ENCODE measurements around the gene MCHR2. TPM values are rescaled to one million over a fixed set of nuclear protein-coding genes. Genes with fewer than 3 reads are reported as not detected.

Gene MCHR2
- total and polyA plus RNA-seq, 2 of the 13 experiments (the other 11 are each of a cell fraction or from before 2014, with no cell fraction given), result not detected

- TF ChIP-seq HOXD1 (CRISPR knock-in tag; IDR thresholded peaks at IDR 0.05) (no peak), PATZ1 (CRISPR knock-in tag; IDR thresholded peaks at IDR 0.05) (no peak), ZNF207 (IDR thresholded peaks at IDR 0.05; ENCODE audit: borderline replicate concordance) (no peak), ZSCAN12 (CRISPR knock-in tag; IDR thresholded peaks at IDR 0.05) (no peak), JUNB (CRISPR knock-in tag; IDR thresholded peaks at IDR 0.05; ENCODE audit: borderline replicate concordance) (no peak), KMT2B (CRISPR knock-in tag; IDR thresholded peaks at IDR 0.05) (no peak), NR2C2 (CRISPR knock-in tag; IDR thresholded peaks at IDR 0.05; ENCODE audit: borderline replicate concordance) (no peak)
- TF ChIP-seq, protein P1, sequence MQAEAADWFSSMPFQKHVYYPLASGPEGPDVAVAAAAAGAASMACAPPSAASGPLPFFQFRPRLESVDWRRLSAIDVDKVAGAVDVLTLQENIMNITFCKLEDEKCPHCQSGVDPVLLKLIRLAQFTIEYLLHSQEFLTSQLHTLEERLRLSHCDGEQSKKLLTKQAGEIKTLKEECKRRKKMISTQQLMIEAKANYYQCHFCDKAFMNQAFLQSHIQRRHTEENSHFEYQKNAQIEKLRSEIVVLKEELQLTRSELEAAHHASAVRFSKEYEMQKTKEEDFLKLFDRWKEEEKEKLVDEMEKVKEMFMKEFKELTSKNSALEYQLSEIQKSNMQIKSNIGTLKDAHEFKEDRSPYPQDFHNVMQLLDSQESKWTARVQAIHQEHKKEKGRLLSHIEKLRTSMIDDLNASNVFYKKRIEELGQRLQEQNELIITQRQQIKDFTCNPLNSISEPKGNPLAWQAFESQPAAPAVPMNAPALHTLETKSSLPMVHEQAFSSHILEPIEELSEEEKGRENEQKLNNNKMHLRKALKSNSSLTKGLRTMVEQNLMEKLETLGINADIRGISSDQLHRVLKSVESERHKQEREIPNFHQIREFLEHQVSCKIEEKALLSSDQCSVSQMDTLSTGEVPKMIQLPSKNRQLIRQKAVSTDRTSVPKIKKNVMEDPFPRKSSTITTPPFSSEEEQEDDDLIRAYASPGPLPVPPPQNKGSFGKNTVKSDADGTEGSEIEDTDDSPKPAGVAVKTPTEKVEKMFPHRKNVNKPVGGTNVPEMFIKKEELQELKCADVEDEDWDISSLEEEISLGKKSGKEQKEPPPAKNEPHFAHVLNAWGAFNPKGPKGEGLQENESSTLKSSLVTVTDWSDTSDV (CRISPR knock-in tag; IDR thresholded peaks at IDR 0.05), result no peak
- TF ChIP-seq, protein P2, sequence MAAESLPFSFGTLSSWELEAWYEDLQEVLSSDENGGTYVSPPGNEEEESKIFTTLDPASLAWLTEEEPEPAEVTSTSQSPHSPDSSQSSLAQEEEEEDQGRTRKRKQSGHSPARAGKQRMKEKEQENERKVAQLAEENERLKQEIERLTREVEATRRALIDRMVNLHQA (CRISPR knock-in tag; IDR thresholded peaks at IDR 0.05), result no peak
These were observed 2.1 kb downstream of the MCHR2 start (continued) for GRCh38 chr6:99991955-99992354.

DNA sequence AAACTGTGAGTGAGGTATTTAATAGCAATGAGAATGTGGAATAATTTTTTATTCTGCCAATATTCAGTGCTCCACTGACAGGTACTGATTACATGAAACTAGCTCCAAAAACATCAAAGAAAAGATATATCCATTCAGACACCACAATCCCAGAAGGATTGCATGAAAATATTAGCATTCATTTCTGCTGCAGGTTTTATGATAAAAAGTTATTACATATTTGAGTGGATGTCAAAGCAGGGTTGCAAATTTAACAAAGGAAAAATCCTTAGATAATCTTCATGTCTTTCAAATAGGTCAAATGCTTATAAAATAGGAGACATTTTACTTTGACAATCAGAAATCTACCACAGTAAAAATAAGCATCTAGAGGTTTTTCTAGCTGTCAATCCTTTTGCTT lies 13.3 kb downstream of the MCHR2 start:
- H3K79me2 ChIP-seq (ENCODE audit: insufficient read depth, low read length), result no peaks in the 10 kb centered on the region
- H3K9me3 ChIP-seq (ENCODE audit: low read length), result no peaks in the 10 kb centered on the region
- FAIRE-seq (no peak), ATAC-seq (no peak), DNase-seq (ENCODE audit: low spot score) (no peak)
- H3K4me2 ChIP-seq (ENCODE audit: low read depth, low read length), result no peak overlapping the region
- no peaks in the 10 kb centered on the region for H3K4me1 ChIP-seq (ENCODE audit: insufficient read depth, low read length)
- no peaks in the 10 kb centered on the region for H3K27me3 ChIP-seq (ENCODE audit: control insufficient read depth in 1 of 2, insufficient read depth in 2 of 2, low read length in 2 of 2)
- no TSS peak for BruUV-seq (replicated peaks)
- ChIA-PET POLR2A (no interaction called here), CTCF (ENCODE audit: low intra/inter-chr PET ratio, low total read pairs) (no interaction called here)
- no peaks in the 10 kb centered on the region for H4K20me1 ChIP-seq (ENCODE audit: insufficient read depth, low read length)
- no peak overlapping the region for H2AFZ ChIP-seq (ENCODE audit: low read length)
- H3K27ac ChIP-seq (ENCODE audit: extremely low read length, insufficient read depth, low read length), result no peak overlapping the region
- H3K9ac ChIP-seq (ENCODE audit: insufficient read depth, low read depth, low read length), result no peak overlapping the region
- in situ Hi-C loops (cut with HindIII; ENCODE audit: extremely low pct_ligation_motif_present, low pct_unique_long_range_greater_than_20kb), result no loop called here
- no peak overlapping the region for H3K4me3 ChIP-seq (replicated peaks in 1 of 3; ENCODE audit: insufficient read depth in 1 of 3, low read depth in 2 of 3, low read length in 3 of 3)
- intact Hi-C loops (cut with micrococcal nuclease; ENCODE audit: unreplicated experiment), result no loop called here
- H3K36me3 ChIP-seq (replicated peaks in 1 of 2; ENCODE audit: control insufficient read depth in 1 of 2, insufficient read depth in 2 of 2, low read length in 2 of 2), result no peaks in the 10 kb centered on the region
- TF ChIP-seq SP4 (CRISPR knock-in tag; IDR thresholded peaks at IDR 0.05) (no peak), TEF (CRISPR knock-in tag; IDR thresholded peaks at IDR 0.05) (no peak), CEBPB (IDR thresholded peaks at IDR 0.05; ENCODE audit: borderline replicate concordance, low read depth, low read length) (no peak), CC2D1A (CRISPR knock-in tag; IDR thresholded peaks at IDR 0.05) (no peak), SNAI1 (CRISPR knock-in tag; IDR thresholded peaks at IDR 0.05; ENCODE audit: borderline replicate concordance) (no peak), ARID4A (CRISPR knock-in tag; IDR thresholded peaks at IDR 0.05; ENCODE audit: borderline replicate concordance) (no peak)
